Breast epithelium (tissue), 4 donors: ENCODE data around the gene GNB1. TPM values are rescaled to one million over a fixed set of nuclear protein-coding genes. Genes with fewer than 3 reads are reported as not detected.

Source experiments
- DNase-seq, 2 donors: peaks; one replicate each; pipeline ENCODE4 v3.0.0-alpha.2; 2019; ENCODE audit warnings: low spot score in 2 of 2
- H3K27ac ChIP-seq, 2 donors: fragments of 200-600 bp; sonication (generic) in 1 of 2; one replicate each; pipeline ENCODE4 v1.5.1; 2016 to 2019; ENCODE audit warnings: mild to moderate bottlenecking in 1 of 2
- H3K27me3 ChIP-seq, 2 donors: fragments of 200-600 bp; sonication (generic) in 1 of 2; one replicate each; pipeline versions ENCODE4 v1.5.1 to v1.6.0; 2017 to 2019; ENCODE audit warnings: control low read depth in 1 of 2, mild to moderate bottlenecking in 1 of 2
- H3K36me3 ChIP-seq: fragments of 200-600 bp; one replicate; pipeline ENCODE4 v1.5.1; 2019
- H3K4me1 ChIP-seq, 2 donors: fragments of 200-600 bp; sonication (generic); one replicate each; pipeline ENCODE4 v1.5.1; 2016 to 2019; ENCODE audit warnings: control low read depth in 1 of 2
- H3K4me3 ChIP-seq, 3 donors: fragments of 200-600 bp; sonication (generic); 1 replicate in 2 of 3; 2 replicates in 1 of 3; pipeline ENCODE4 v1.5.1; 2016 to 2019; ENCODE audit warnings: mild to moderate bottlenecking in 3 of 3, moderate library complexity in 2 of 3
- H3K9me3 ChIP-seq, 2 donors: fragments of 200-600 bp; sonication (generic) in 1 of 2; one replicate each; pipeline ENCODE4 v1.5.1; 2016 to 2019; ENCODE audit warnings: control low read depth in 1 of 2
- CTCF ChIP-seq, 3 donors: fragments of 450-650 bp; IDR thresholded peaks; one replicate each; pipeline ENCODE4 v1.5.1; 2016 to 2017; ENCODE audit warnings: antibody characterized with exemption in 3 of 3, mild to moderate bottlenecking in 3 of 3, moderate library complexity in 3 of 3
- POLR2A ChIP-seq: fragments of 450-650 bp; IDR thresholded peaks from one replicate; pipeline ENCODE4 v1.6.1; 2016; ENCODE audit warnings: antibody characterized with exemption, mild to moderate bottlenecking, moderate library complexity
- POLR2AphosphoS5 ChIP-seq, 3 donors: sonication (generic); formaldehyde crosslinking; IDR thresholded peaks; one replicate each; pipeline ENCODE4 v1.6.1; 2017; ENCODE audit warnings: antibody characterized with exemption in 3 of 3
- intact Hi-C: fragments of 100-400 bp; cut with DNase I; formaldehyde crosslinking; loops from one replicate; pipeline ENCODE4 v1.15.1; 2023; ENCODE audit warnings: low total_unique reads
- total RNA-seq, 3 donors: library from RNA; depleted of rRNA; stranded (reverse); fragments of >200 nt; gene quantifications; one replicate each; pipeline ENCODE4 v1.1.0, GENCODE V29; 2016

GNB1 gene
- total RNA-seq, 3 donors from 2014 or later: 108 to 138 (median 123) TPM

DNA sequence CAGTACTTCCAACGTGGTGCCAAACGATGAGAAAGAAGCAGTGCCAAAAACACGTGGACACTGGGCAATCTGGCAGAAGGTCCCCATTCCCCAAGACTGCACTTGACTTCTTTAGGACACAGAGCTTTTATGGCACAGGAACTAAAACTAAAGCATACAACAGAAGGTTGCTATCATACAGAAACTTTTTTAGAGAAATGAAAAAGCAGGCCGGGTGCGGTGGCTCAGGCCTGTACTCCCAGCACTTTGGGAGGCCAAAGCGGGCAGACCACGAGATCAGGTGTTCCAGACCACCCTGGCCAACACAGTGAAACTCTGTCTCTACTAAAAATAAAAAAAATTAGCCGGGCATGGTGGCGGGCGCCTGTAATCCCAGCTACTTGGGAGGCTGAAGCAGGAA lies 43.0 kb downstream of the GNB1 start:
- DNase-seq: no peak
- Histone ChIP-seq H3K27me3 (no peaks in the 10 kb centered on the region), H3K4me3 (no peak overlapping the region), H3K9me3 (no peaks in the 10 kb centered on the region), H3K4me1 (peaks cover 0 to 8% of the 10 kb centered on the region in 2 donors), H3K36me3 (no peaks in the 10 kb centered on the region), H3K27ac (peak overlapping the region; percentile 41 to 52)
- no peak for TF ChIP-seq POLR2A
- no peak for TF ChIP-seq POLR2AphosphoS5 (IDR thresholded peaks at IDR 0.05)
- TF ChIP-seq CTCF (IDR thresholded peaks at IDR 0.05): no peak
- intact Hi-C loops: no loop called here

DNA sequence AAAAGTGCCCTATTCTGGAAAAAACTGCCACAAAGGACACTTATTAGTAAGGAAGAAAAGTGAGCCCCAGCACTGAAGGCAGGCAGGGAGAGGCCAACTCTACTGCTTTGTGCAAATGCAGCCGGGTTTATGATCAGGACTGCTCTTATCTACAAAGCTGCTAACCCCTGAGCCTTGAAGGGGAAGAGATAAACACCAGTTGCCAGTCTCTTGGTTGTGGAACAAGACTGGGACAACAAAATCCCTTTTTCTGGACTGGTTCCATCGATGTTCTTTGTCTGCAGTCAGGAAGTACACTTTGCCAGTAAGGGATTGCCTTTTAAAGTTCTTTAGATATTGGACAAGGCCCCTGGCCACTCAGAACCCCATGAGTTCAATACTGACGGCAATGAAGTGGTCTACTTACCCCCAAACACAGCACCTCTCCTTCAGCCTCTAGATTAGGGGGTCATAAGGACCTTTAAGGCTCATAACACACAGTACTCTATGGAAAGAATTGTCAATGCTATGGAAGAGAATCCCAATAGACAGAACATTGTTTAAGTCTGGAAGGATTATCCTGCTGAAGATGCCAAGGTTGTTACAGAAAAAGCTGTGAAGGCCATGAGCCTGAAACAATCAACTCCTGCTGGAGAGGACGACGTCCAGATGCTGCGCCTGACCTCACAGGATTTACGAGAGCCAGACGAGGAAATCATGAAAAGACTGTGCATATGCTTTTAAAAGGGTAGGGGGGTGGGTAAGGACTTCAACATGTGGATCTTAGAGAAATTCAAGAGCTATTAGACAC lies 43.6 kb downstream of the GNB1 start:
- H3K4me3 ChIP-seq: no peak overlapping the region
- H3K27me3 ChIP-seq: no peaks in the 10 kb centered on the region
- TF ChIP-seq POLR2A: no peak
- no peak for TF ChIP-seq POLR2AphosphoS5 (IDR thresholded peaks at IDR 0.05)
- no peak for TF ChIP-seq CTCF (IDR thresholded peaks at IDR 0.05)
- H3K27ac ChIP-seq: peak overlapping the region; percentile 41 to 52
- no peak for DNase-seq
- no peaks in the 10 kb centered on the region for H3K9me3 ChIP-seq
- intact Hi-C loops: no loop called here
- H3K36me3 ChIP-seq: no peaks in the 10 kb centered on the region
- H3K4me1 ChIP-seq: peaks cover 0 to 8% of the 10 kb centered on the region in 2 donors

GRCh38 chr1:1846386-1846918 lies 44.4 kb downstream of the GNB1 start:
- Histone ChIP-seq H3K9me3 (no peaks in the 10 kb centered on the region), H3K36me3 (no peaks in the 10 kb centered on the region), H3K27me3 (no peaks in the 10 kb centered on the region), H3K4me3 (no peak overlapping the region), H3K4me1 (peaks cover 0 to 8% of the 10 kb centered on the region in 2 donors), H3K27ac (peak overlapping the region; percentile 10 to 52)
- no peak for DNase-seq
- TF ChIP-seq POLR2A (no peak), CTCF (IDR thresholded peaks at IDR 0.05) (no peak), POLR2AphosphoS5 (IDR thresholded peaks at IDR 0.05) (no peak)
- intact Hi-C loops: no loop called here

DNA sequence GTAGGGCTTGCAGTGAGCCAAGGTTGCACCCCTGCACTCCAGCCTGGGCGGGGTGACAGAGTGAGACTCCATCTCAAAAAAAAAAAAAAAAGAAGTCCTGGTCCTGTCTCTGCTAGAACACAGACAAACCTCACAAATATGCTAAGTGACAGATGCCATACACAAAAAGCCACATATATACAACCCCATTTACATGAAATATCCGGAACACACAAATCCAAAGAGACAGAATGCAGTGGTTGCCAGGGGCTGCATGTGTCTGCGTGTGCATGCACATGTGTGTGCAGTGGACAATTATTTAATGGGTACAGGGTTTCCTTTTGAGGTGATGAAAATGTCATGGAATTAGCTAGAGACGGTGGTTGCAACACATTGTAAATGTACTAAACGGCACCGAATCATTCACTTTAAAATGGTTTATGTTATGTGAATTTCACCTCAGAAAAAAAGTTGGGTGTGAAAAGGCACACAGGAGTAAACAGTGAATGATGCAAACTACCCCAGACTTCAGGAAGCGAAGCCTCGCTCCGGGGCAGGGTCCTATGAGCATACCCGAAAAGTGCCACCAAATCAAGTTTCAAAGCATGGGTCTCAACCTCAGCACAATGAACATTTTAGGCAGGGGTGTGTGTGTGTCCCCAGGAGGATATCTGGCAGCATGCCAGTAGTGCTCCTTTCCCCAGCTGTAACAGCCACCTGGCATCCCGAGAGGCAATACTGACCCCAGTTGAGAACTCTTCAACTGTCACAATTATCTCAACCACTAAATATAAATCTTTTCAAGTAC lies 48.3 kb downstream of the GNB1 start:
- no peak for DNase-seq
- Histone ChIP-seq H3K36me3 (no peaks in the 10 kb centered on the region), H3K27me3 (no peaks in the 10 kb centered on the region), H3K4me3 (no peak overlapping the region), H3K27ac (no peak overlapping the region), H3K9me3 (no peaks in the 10 kb centered on the region), H3K4me1 (peaks cover 0 to 6% of the 10 kb centered on the region in 2 donors)
- TF ChIP-seq CTCF (IDR thresholded peaks at IDR 0.05): no peak
- TF ChIP-seq POLR2AphosphoS5 (IDR thresholded peaks at IDR 0.05): no peak
- TF ChIP-seq POLR2A: no peak
- intact Hi-C loops: no loop called here

- DNase-seq: no peak
- H3K27me3 ChIP-seq: no peaks in the 10 kb centered on the region
- no peaks in the 10 kb centered on the region for H3K4me1 ChIP-seq
- H3K36me3 ChIP-seq: no peaks in the 10 kb centered on the region
- peak overlapping the region in 1 of 3 donors; percentile 29 for H3K4me3 ChIP-seq
- intact Hi-C loops: no loop called here
- no peaks in the 10 kb centered on the region for H3K9me3 ChIP-seq
- no peak for TF ChIP-seq CTCF (IDR thresholded peaks at IDR 0.05)
- no peak for TF ChIP-seq POLR2AphosphoS5 (IDR thresholded peaks at IDR 0.05)
- no peak for TF ChIP-seq POLR2A
- H3K27ac ChIP-seq: no peak overlapping the region
These were observed 49.3 kb downstream of the GNB1 start for GRCh38 chr1:1841575-1841995.
